Dermis microvascular lymphatic vessel endothelial cell (primary cell): ENCODE measurements around the gene SLC4A4. TPM values are rescaled to one million over a fixed set of nuclear protein-coding genes. Genes with fewer than 3 reads are reported as not detected.

Experiments used
- DNase-seq, 2 donors: peaks; one replicate each; pipeline versions ENCODE4 v3.0.0 to v3.0.0-alpha.2; 2010; ENCODE audit warnings: low read depth in 2 of 2
- total RNA-seq: library from RNA; depleted of rRNA; stranded (reverse); fragments of >200 nt; gene quantifications from 2 replicates; pipeline ENCODE4 v1.2.1, GENCODE V29; 2014

Gene SLC4A4
- total RNA-seq, 1 donor from 2014 or later, result not detected

DNA sequence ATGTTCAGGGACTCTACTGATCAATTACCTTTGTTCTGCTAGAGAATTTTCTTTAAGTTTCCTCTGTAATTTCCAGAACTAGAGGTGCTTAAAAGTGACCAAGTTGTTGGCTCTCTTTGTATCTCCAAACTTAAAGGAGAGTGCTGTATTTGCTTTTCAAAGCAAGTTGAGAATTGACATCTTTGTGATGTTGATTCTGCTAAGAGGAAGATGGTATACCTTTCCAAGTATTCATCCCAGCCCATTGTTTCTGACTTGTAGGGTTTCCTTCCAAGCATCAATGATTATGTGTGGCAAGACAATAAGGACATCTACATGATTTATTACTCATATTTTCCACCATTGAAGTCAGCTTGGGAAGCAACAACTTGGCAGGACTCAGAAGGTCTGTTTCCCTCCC lies 254.5 kb downstream of the SLC4A4 start:
- DNase-seq, result no peak

DNA sequence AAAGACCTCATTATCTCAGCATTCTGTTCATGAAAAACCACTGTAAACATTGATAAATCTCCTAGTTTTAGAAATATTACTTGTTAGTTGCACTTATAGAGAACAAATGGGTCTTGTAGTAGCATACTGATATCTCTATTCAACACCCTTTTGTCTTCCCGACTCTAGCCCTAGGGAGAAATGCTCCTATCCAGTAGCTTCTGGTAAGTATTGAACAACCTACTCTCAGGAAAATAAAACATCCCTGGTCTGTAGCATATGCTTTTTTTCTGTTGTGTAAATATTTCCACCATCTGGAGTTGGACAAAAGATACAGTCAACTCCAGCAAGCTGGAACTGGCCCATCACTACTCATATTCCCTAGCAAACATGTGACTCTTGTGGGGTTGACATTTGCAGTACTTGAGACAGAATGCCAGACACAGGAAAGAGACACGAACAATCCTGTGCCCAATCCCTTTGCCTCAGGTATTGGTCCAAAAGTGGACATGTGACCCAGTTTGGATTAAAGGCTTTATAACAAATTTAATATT lies 256.8 kb downstream of the SLC4A4 start:
- DNase-seq, result no peak

DNA sequence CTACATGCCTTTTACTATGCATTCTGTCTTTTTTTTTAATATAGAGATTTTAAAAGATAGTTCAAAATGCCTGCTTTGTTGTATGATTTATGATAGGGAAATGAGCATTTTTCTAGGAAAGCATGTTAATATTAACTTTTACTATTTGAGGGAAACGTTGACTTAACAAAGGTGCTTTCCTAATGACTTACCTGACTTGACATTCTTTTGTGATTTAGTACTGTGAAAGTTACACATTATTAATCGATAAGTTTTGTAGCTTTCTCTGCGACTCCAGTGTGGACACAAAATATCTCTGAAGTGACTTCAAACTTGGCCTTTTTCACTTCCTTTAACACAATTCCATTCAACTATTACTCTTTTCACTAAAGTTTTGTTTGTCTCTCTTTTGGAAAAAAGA lies 260.8 kb downstream of the SLC4A4 start:
- no peak for DNase-seq

DNA sequence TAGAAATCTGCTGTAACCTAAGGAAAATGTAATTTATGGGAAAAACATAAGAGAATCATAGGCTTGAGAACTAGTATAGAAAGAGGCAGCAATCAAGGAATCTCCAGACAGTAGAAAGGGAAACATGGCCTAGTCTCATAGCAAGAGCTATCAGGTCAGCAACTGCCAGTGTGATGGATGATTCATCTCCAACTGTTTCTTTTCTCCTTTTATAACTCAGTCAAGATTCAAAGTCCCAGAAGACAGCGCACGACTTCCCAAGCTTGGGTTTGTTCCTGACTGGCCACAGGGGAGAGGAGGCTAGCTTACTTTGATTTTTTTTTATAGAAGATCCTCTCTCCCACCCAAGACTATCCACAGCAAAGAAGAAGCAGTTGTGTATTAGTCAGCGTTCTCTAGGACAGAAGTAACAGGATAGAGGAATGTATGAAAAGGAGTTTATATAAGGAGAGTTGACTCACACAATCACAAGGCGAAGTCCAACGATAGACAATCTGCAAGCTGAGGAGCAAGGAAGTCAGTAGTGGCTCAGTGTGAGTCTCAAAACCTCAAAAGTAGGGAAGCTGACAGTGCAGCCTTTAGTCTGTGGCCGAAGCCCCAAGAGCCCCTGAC lies 263.6 kb downstream of the SLC4A4 start:
- DNase-seq, result no peak

DNA sequence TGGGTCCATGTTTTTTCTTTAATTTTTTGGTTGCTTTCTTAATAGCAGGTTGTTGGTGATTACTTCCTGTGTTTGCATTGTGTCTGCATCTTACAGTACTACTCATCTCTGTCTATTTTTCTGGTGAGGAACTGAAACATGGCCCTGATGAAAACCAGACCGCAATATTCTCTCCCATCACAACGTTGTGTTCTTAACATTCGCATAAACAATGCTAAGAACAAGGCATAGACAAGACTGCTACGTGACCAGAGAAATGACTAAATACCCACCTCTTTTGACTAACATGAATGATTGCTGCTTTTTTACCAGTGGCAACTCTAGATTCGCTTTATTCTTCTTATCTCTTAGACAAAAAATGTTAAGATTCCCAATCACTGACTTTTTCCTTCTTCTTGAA lies 266.0 kb downstream of the SLC4A4 start:
- no peak for DNase-seq

DNA sequence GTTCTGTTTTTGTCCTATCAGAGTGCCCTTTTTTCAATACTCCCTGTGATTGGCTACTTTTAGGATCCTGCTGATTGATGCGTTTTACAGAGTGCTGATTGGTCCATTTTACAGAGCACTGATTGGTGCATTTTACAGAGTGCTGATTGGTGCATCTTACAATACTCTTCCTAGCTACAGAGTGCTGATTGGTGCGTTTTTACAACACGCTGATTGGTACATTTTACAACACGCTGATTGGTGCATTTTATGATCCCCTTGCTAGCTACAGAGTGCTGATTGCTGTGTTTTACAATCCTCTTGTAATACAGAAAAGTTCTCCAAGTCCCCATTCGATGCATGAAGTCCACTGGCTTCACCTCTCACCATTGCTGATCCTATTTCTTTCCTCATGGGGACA lies 268.3 kb downstream of the SLC4A4 start:
- DNase-seq, result no peak

DNA sequence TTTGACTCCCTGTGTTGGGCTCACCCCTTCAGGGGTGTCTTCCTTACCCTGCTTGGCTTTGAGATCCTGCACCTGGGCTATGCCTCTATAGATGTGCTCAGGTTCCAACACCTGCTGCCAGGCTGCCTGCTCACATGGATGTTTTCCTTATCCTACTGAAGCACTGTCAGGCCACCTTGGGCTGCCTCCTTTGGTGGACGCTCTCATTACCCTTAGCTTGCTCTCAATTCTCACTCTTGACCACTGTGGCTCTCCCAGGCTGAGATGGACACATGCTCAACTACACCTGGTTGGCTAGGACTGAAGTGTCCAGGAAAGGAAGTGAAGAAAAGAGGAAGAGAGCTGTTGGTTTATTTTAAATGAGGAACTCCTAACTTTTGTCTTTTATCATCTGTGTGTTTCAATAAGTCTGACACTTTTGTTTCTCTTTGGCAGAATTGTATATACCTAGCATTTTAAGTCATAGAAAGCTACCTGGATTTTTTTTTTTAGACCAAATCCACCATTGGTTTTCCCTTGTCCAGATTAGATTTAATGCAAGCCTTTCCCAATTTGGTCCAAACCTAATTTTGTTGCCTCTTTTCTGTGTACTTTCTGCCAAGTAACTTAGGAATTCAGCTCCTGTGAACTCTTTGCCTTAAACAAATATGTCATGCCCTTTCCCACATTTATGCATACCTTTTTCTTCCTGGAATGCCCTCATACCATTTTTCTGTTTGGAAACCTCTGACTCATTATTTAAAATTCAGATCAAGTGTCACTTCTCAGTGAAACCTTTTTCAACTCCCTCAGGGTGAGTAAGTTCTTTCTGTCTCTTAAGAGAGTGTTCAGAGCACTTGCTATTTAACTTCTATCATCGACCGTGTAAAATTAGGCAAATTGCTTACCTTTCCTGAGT lies 269.2 kb downstream of the SLC4A4 start:
- no peak for DNase-seq

DNA sequence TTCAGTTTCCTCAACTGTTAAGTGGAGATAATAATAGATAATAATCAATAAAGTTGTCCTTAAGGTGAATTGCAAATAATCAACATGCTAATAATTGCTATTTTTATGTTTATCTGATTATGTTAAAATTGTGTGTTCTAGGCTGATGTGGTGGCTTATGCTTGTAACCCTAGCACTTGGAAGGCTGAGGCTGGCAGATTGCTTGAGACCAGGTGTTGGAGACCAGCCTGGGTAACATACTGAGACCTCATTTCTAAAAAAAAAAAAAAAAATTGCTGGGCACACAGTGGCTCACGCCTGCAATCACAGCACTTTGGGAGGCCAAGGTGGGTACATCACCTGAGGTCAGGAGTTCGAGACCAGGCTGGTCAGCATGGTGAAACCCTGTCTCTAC lies 269.9 kb downstream of the SLC4A4 start:
- no peak for DNase-seq

DNA sequence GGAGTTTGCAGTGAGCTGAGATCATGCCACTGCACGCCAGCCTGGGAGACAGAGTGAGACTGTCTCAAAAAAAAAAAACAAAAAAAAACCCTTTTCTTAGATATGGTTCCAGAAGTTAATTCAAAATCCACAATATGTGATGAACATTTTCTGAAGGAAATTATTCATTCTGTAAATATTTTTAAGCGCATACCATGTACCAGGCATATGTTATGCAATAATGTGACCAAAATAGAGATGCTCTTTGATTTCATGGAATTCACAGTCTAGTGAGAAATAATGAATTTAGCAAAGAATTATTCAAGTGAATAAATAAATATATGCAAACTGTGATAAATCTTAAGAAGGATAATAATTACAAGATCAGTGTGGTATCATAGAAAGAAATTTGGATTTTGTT lies 270.3 kb downstream of the SLC4A4 start:
- no peak for DNase-seq

DNA sequence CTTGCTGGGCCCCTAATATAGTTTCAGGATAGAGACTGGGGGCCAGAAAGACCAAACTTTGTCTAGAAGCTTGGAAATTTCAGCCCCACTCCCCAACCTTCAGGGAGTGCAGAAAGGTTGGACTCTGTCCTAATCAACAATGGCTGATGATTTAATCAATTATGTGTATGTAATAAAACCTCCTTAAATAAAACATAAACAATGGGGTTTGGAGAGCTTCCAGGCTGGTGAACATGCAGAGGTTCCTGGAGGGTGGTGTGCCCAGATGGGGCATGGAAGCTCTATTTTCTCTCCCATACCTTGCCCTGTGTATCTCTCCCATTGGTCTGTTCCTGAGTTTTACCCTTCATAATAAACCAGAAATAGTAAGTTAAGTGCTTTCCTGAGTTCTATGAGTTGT lies 270.8 kb downstream of the SLC4A4 start:
- no peak for DNase-seq

DNA sequence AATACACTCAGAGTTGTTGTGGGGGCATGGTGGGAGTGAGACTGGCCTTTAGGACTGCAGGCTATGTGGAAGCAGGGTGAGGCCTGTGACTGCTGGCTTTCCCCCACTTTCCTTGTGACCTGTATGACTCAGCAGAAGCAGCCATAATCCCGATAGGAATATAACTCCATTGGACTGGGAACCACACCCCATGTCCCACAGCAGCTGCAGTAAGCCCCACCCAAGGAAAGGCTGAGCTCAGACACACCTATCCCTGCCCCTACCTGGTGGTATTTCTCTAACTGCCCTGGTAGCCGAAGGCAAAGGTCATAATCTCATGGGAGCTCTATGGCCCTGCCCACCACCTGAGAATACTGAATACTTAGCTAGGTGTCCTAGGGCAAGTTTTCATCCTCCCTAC lies 275.8 kb downstream of the SLC4A4 start:
- DNase-seq, result no peak

DNA sequence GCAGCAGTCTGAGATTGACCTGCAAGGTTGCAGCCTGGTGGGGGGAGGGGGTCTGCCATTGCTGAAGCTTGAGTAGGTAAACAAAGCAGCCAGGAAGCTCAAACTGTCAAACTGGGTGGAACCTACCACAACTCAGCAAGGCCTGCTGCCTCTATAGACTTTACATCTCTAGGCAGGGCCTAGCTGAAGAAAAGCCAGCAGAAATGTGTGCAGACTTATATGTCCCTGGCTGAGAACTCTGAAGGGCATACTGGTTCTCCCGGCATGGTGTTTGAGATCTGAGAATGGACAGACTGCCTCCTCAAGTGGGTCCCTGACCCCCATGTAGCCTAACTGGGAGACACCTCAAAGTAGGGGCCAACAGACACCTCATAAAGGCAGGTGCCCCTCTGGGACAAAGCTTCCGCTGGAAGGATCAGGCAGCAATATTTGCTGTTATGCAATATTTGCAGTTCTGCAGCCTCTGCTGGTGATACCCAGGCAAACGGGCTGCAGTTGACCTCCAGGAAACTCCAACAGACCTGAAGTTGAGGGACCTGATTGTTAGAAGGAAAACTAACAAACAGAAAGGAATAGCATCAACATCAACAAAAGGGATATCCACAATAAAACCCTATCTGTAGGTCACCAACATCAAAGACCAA lies 277.5 kb downstream of the SLC4A4 start:
- no peak for DNase-seq
